Muscle of arm (tissue), 12 donors: ENCODE data around the gene ARID5B. TPM values are rescaled to one million over a fixed set of nuclear protein-coding genes. Genes with fewer than 3 reads are reported as not detected.

ENCODE experiments used
- DNase-seq: peaks from one replicate; pipeline ENCODE4 v3.0.0-alpha.2; 2013
- polyA plus RNA-seq, 12 donors: library from polyadenylated mRNA; unstranded; fragments of 120-200 nt; gene quantifications; one replicate each; pipeline ENCODE4 v1.2.1, GENCODE V29; 2013; ENCODE audit not compliant: insufficient read length in 12 of 12

ARID5B gene
- polyA plus RNA-seq, 12 donors: 13.2 to 48.9 (median 20.3) TPM; not detected in 1

DNA sequence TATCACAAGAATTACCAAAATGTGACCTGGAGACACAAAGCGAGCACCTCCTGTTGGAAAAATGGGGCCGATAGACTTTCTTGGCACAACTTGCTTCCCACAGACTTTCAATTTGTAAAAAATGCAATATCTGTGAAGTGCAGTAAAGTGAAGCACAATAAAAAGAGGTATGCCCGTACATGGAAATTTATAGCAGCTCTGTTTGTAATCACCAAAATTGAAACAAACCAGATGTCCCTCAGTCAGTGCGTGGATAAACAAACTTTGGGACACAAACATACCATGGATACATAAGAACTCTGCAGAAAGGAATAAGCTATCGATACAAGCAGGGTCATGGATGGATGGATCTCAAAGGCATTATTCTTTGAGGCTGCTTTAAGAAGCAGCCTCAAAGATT, 33.6 kb downstream of the ARID5B start:
- DNase-seq: no peak

DNA sequence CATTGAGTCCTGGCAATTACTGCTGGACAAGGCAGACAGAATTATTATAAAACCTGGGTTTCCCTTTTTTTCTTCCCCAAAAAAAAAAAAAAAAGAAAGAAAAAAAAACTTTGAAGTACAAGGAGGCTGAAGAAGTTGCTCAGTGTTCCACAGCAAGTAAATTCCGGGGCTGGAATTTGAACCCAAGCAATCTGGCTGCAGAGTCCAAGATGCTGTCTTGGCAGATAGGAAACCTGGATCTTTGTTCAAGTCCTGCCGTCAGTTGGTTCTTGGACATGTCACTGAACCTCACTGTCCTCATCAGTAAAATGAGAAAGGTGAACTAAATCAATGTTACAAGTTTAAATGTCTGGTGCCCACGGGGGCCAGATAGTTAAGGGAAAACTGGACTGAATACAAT, 35.3 kb downstream of the ARID5B start:
- no peak for DNase-seq

DNA sequence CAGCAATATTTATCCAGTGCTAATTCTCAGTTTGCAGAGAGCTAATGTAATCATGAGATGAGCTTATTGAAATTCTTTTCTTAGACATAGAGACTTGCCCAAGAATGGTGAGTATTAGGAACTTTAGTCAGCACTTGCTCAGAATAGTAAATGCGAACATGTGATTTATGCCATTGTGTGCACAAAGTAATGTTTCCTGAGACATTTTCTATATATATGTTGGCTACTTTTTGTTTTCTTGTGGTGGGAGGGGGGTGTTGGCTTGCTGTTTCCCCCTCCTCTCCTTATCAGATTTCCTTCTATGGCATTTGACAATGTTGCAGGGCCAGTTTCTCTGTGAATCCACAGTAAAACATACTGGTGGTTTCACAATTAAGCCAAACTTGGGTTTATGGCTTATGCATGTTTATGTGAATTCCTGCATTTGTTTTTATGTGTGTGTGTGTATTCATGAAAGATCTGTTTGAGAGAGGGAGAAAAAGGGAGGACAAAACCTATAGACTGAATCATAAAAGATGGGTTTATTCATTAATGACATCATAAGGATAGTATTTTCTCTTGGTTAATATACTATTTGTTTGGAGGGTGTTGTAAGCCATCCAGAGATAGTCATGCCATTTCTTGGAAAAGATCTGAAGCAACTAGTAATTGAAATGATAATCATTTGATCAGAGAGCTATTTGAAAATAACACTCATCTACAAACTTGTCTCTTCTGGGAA, 36.3 kb downstream of the ARID5B start:
- DNase-seq: no peak

DNA sequence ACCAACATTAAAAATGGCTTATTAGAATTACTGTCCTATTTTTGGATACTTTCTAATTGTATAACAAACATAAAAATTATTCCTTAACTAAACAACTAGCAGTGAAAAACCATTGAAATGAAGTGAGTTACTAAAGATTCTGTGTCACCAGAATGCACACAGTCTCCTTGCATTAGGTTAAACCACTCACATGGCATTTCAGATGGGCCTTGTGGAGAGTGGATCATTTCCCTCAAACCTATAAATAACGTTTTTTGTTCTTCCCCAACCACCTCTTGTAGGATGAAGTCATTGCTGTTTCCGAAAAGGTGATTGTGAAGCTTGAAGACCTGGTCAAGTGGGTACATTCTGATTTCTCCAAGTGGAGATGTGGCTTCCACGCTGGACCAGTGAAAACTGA, 38.4 kb downstream of the ARID5B start:
- no peak for DNase-seq

DNA sequence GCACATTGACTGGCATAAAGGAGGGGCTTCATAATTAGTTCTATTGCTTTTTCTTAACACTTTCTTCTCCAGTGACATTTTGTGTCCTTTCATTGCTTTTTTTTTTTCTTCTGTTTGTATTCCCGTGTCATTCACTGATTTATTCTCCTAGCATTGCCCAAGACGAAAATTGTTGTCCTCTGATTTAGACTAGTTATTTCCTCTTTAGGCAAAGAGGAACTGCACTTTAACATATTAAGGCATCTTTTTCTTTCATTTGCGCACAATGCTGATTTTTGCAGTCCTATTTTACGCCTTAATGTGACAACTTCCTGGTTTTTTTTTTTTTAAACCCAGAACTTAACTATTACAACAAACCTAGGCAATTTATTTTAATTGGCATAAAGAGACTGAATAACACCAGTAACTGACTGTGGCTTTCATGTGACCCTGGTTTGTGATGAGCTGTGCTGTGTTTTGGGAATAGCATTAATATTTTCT, 39.7 kb downstream of the ARID5B start:
- DNase-seq: no peak

DNA sequence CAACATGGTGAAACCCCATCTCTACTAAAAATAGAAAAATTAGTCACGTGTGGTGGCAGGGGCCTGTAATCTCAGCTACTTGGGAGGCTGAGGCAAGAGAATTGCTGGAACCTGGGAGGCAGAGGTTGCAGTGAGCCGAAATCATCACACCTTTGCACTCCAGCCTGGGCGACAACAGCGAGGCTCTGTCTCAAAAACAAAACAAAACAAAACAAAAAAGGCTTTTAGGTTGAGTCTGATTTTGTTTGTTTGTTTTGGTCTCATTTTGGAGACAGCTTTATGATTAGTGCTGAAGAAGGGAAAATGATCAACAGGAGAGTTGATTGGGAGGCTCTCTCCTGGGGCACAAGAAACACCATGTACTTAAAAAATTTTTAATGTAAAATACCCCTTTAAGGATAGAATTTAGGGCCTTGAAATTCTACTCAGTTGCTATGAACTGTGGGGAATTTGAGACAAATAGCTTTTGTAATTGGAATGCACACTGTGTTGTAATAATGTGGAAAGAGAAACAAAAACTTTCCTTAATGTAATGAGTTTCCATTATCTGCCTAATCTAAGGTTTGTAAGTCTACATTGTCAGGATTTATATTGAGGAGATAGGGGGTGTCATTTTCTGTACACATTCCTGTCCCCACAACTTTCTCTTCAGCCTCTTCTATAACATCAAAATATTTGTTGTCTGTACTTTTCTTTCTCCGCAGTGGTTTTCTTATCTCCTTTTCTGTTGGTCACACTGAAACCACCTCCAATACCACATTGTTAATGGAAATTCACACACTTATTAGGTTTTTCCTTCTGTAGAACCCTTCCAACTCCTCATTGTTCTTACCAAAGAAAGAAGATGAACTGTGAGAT, 41.3 kb downstream of the ARID5B start:
- no peak for DNase-seq

DNA sequence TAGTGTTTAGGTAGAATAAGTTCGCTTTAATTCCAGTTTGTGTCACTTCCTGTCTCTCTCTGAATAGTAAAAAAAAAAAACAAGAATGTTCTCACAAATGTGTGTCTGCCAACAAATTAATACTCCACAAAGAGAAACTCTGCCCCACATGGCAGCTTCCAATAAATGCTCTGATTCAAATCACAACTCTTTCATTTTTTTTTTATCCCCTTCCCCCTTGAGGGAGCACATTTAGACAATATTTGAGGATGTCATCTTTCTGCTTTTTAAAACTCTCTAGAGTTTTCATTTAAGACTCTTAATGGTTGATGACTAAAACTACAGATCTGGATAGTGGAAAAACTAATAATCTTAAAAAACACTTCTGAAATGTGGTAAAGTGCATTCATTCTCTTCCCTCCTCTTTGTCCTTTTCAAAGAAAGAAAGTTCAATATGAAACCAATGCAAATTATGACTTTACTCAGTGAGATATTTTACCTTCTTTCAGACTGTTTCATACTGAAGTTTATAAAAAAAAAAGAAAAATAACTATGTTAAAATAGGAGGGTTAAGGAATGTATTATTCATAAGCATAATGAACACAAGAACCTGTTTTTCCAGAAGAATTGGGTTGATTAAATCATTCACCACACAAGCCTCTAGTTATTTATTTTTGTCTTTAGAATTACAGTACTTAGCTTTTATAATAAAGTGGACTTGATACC, 42.3 kb downstream of the ARID5B start:
- no peak for DNase-seq

DNA sequence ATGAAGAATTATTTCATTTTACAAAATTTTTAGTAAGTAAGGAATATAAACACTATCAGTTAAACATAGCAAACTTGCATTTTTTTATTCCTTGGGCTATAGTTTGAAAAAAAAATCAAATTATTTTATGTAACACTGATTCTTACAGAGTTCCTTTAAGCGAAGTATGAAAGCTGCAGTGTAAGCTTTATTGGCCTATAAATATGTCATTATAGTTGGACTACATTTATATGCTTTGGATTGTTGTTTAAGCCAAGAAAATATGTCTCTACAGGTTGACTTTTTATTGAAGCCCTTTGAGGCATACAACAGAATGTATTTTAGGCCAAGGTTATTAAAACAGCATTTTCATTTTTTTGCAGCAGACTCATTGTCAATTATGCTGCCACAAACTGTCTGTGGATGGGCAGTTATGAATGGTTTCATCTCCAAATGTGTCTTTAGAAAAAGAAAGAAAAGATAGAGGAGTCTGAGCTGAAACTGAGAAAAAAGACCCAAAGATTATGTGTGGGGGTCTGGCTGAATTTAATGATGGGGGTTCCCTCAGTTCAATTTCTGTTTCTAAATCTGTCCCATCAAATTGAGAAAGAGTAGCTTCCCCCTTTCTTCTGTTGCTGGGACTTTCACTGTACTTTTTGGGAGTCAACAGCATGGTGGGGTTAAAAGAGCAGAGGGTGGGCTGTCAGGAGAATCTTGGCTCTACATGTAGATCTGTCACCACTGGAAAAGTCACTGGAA, 43.1 kb downstream of the ARID5B start:
- DNase-seq: no peak

DNA sequence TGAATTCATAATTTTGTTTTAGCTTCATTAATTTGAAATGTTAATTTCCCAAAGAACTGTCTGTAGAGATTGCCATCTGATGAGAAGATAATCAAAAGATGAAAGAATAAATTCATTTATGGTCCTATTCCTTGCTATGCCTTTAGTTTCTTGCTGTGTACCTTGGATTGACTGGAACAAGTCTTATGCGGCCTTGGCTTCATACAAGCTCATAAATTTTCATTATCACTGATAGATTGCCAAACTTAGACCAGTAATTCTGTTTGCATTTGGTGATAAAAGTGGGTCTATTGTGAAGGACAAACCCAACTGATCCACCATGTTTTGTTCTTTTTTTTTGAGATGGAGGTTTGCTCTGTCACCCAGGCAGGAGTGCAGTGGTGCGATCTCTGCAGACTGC, 48.2 kb downstream of the ARID5B start:
- no peak for DNase-seq

DNA sequence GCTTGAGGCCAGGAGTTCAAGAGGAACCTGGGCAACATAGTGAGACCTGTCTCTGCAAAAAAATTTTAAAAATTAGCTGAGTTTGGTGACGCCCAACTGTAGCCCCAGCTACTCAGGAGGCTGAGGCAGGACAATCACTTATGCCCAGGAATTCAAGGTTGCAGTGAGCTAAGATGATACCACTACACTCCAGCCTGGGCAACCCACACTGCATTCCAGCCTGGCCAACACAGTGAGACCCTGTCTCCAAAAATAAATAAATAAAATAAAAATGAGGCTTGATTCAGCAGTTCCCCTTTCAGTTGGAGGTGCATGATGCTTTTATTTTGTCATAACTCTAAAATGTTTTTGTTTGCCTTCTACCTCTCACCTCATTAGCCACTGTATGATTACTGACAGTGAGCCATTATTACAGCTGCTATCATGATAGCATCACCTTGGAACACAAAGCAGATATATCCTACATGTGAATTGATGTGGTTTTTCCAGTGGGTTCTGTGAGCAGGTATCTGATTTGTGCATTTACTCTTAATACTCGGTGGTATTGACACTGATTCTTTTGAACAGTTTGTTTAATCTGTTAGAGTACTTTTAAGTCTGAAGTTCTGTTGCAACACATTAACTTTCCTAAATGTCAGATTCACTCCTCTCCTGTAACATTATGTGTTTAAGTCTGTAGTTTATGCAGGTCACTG, 49.1 kb downstream of the ARID5B start:
- no peak for DNase-seq

DNA sequence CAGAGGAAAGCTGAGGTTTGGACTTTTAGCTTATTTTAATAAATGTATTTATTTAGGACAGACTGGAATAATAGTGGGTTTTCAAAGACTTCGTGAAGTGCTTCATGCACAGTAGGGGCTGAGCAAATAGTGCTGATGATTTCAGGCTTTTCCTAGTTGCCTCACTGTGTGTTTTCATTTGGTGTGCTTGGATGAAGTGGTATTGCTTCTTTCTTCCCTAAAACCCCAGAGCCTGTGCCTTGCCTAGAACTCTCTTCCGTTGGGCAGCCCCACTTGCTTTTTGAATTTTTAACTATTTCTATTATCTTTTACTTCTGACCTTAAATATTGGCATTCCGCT, 49.6 kb downstream of the ARID5B start:
- DNase-seq: no peak

DNA sequence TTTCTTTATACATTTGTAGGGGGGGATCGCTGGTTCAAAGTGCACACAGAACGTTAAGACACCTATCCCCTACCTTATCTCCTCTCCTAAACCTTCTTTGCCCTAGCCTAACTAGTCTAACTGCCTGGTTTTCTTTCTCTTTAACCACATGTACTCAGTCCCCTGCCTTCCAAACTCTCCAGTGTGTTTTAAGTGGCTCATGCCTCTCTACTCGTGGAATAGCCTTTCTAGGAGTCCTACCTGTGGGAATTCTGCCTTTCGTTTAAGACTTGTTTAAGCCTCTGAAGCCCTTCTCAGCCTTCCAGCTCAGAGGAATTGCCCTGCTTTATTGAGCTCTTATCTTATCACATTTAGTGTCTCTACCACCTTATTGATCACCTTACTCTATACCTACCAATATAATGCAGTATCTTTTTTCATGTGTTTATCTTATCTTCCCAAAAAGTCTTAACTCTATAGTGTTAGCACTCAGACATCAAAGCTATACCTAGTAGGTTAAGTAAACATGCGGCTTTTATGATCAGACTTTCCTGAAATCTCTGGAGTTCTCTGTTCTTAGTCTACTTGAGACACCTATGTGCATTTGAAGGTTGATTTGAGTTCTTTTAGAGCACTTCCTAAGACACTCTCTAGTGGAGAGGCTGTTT, 50.7 kb downstream of the ARID5B start:
- no peak for DNase-seq

DNA sequence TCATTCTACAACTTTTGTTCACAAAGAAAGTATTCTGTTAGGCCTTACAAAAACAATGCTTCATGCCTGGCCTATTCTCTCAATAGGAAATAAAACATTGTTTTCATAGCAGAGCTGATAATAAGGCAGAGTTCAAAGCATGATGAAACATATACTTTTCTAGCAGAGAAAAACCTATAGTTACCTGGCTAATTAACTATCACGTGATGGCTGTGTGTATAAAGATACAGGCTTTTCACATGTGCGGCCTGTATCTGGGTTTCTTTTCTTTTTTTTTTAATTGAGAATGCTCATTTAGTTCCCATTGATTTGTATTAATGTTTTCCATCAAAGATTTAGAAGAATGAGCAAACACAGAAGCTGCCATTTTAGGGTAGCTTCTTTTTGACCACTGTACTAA, 51.7 kb downstream of the ARID5B start:
- DNase-seq: no peak

DNA sequence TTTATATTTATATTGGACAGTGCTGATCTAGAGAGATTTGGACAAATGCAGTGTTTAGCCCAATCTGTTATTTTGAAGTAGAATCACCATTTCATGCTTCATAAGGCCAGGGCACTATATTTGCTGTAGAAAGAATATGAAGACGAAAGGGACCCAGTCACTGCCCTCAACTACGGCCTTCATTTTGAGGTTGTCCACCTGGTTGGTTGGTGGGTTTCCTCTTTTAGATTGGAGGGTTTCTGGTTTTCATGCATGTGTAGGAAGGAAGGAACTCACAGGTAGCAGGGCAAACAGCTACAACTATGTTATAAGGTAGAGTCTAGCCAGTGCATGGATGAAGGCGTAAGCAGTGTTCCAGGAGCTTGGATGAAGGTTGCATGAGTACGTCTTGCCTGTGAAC, 56.3 kb downstream of the ARID5B start:
- no peak for DNase-seq

DNA sequence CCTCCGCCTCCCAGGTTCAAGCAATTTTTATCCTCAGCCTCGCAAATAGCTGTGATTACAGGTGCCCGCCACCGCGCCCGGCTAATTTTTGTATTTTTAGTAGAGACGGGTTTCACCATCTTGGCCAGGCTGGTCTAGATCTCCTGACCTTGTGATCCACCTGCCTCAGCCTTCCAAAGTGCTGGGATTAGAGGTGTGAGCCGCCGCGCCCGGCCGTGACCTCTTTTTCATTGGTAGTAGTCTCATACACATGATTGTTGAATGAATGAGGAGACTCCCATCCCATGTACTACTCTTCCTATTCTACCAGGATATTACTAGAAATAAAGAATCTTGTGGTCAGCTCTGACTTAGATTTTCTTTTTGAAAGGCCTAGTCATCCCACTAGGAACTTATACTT, 56.8 kb downstream of the ARID5B start:
- DNase-seq: no peak

DNA sequence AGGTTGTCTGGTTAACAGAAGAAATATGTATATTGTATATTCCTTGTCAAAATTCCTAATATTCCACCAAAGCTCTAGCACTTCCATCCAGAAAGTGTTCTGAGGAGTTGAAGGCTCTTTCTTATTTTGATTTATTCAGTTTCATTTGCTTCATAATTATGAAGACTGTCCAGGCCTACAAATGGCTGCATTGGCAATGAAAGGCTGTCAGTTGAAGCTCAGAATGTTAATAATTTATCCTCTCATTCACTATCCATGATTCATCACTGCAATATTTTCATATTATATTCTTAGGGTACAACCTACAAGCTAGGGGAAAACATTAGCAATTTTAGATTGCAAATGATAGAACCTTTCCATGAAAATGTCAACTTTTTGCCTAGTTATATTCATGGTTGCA, 57.3 kb downstream of the ARID5B start:
- DNase-seq: no peak

DNA sequence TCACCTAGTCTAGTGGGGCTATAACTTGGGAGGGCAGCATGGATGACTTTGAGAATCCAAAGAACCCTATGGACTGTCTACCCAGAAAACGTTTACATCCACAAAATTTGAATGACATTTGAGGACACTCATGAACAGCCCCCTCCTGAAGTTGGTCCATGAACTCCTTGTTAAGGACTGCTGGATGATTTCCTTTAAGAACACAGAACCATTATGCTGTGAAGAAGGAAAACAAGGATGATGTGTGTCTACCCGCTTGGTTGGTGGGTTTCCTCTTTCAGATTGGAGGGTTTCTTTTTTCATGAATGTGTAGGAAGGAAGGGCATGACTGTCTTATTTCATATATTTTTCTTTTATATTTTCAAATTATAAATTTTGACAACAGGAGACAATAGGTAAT, 58.3 kb downstream of the ARID5B start:
- no peak for DNase-seq

DNA sequence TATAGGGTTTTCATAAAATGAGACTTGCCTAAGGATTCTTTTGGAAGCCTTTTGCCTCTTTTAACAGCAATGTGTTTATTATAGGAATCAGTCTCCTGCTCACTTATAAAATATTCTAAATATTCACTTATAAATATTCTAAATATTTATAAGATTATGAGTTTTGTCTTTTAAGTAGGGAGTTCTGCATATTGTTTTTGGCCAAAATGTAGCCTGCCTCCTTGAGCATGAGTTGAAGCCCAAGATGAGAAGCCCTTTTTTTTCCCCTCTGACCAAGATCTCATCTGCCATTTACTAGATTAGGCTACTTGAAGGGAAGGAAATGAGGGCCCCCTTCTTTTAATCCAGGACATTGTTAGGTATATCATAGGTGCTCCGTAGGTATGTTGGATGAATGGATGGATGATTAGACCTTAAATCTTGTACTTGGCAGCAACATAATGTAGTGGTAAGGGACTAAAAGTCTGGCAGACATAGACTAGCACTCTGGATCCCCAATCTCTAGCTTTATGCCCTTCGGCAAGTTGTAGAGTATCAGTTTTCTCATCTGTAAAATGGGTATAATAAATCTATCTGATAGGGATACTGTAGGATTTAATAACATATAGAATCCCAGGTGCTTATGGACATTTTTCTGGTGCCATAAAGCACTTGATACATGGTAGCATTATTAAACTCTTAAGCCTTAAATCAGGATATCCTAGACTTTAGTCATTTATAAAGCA, 59.1 kb downstream of the ARID5B start:
- no peak for DNase-seq

DNA sequence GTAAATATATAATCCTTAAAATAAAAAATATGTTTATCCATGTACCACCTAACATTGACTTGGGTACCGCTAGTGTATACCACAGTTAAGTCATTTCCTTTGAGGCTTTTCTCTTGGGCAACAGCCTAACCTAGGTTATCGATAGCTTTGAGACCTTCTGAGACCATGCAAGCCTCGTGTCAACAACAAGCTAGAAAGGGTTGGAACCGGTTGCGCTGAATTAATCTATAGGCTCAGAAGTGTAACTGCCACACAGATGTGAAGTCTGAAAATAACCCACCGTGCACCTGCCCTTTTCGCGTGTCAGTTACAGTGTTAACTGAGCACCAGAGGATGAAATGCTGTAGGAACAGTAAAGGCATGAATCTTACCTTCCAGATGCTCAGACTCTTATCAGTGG, 59.8 kb downstream of the ARID5B start:
- no peak for DNase-seq

DNA sequence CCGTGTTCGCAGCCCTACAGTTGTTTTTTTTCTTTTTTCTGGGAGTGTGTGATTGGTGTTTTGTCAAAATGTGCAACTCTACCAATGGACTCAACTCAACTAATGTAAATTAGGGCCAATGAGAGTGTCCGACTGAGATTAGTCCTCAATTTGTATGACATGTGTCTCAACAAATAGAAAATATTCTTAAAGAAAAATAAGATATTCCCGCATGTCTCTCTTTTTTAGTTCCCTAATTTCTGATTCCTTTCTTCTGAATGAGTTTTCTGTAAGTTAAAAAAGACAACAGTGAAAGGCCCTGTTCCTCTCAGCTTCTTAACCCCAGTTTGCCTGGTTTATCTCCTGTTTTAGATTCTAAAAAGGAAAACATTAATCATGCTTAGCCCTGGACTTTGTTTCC, 61.5 kb downstream of the ARID5B start:
- DNase-seq: no peak
